ENCODE measurements around the gene OR2M3.
"Not testable (repeated sequence)": the region's sequence is repeated elsewhere in the genome, so short reads cannot be mapped to it uniquely, and the experiment has no call there.

The OR2M3 gene

GRCh38 chr1:248196965-248197364 lies at the start of gene OR2M3:
Gene OR2M3 (plus strand): TSS chr1:248197265. CDS start chr1:248203068, 5,803 bp downstream.
- in situ Hi-C loops (cut with HindIII; ENCODE audit: low sequenced_read_pairs) = no loop called here

- in situ Hi-C loops (cut with HindIII; ENCODE audit: low sequenced_read_pairs) = no loop called here
Observed at GRCh38 chr1:248152056-248152827, 44.8 kb upstream of the OR2M3 start.

- in situ Hi-C loops (cut with HindIII; ENCODE audit: low sequenced_read_pairs) = no loop called here
Observed at GRCh38 chr1:248155927-248156326, 41.1 kb upstream of the OR2M3 start.

- in situ Hi-C loops (cut with HindIII; ENCODE audit: low sequenced_read_pairs) = no loop called here
Observed at GRCh38 chr1:248158758-248159157, 38.3 kb upstream of the OR2M3 start.

- in situ Hi-C loops (cut with HindIII; ENCODE audit: low sequenced_read_pairs) = no loop called here
Observed at GRCh38 chr1:248164031-248164430, 33.0 kb upstream of the OR2M3 start.

- in situ Hi-C loops (cut with HindIII; ENCODE audit: low sequenced_read_pairs) = no loop called here
Observed at GRCh38 chr1:248165186-248165585, 31.9 kb upstream of the OR2M3 start.

GRCh38 chr1:248174521-248174920 lies 22.5 kb upstream of the OR2M3 start, which contains the start of gene OR2M2:
Gene OR2M2 (plus strand): TSS chr1:248174821. CDS start chr1:248179986, 5,165 bp downstream.
- in situ Hi-C loops (cut with HindIII; ENCODE audit: low sequenced_read_pairs) = no loop called here

GRCh38 chr1:248183996-248184395 lies 13.1 kb upstream of the OR2M3 start:
- in situ Hi-C loops (cut with HindIII; ENCODE audit: low sequenced_read_pairs) = no loop called here

- in situ Hi-C loops (cut with HindIII; ENCODE audit: low sequenced_read_pairs) = no loop called here
Observed at GRCh38 chr1:248187363-248187762, 9.7 kb upstream of the OR2M3 start.

DNA sequence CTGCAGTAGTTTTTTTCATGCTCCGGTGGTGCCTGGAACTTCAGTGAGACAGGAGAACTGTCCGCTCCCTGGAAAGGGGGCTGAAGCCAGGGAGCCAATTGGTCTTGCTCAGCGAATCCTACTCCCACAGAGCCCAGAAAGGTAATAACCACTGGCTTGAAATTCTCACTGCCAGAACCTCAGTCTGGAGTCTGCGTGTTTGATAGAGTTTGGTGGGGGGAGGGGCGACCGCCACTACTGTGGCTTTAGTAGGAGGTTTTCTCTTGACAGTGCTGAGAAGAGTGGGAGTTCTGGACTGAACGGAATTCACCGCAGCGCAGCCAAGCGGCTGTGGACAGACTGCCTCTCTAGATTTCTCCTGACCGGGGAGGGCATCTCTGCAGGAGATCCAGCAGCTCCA lies 8.0 kb upstream of the OR2M3 start:
- in situ Hi-C loops (cut with HindIII; ENCODE audit: low sequenced_read_pairs) = no loop called here

- in situ Hi-C loops (cut with HindIII; ENCODE audit: low sequenced_read_pairs) = no loop called here
Observed at GRCh38 chr1:248194117-248194516, 2.9 kb upstream of the OR2M3 start.

- in situ Hi-C loops (cut with HindIII; ENCODE audit: low sequenced_read_pairs) = no loop called here
Observed at GRCh38 chr1:248215880-248216279, 18.8 kb downstream of the OR2M3 start.

DNA sequence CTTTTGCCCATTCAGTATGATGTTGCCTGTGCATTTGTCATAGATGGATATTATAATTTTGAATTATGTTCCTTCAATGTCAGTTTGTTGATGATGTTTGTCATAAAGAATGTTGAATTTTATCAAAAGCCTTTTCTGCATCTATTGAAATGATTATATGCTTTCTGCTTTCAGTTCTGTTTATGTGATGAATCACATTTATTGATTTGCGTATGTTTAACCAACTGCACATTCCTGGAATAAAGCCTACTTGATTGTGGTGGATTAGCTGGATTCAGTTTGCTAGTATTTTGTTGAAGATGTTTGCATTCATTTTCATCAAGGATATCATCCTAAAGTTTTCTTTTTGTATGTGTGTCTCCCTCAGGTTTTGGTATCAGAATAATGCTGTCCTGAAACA lies 28.5 kb downstream of the OR2M3 start:
- in situ Hi-C loops (cut with HindIII; ENCODE audit: low sequenced_read_pairs) = no loop called here

DNA sequence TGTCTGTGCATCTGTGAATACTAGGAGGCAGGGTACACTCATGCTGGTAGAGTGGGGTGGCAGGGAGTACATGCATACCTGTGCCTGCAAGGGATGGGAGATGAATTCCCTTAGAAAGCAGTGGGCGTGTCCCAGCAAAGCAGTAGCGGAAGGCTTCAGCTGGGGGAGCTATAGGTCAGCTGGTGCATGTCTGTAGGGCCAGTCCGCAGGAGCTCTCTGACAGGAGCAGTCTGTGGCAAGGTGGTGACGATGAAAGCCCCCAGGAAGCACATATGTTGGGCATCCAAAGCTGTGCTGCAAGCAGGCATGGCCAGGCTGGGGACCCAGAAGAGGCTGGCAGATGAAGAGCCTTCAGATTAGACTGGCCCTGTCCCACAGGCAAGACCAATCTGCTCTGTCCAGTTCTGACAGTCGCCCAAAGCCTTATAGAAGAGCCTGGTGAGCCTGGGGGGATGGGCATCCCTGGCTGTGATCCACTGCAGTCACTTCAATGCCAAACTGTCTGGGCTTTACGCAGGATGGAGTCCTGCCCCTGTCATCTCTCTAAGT lies 32.4 kb downstream of the OR2M3 start:
- in situ Hi-C loops (cut with HindIII; ENCODE audit: low sequenced_read_pairs) = no loop called here

DNA sequence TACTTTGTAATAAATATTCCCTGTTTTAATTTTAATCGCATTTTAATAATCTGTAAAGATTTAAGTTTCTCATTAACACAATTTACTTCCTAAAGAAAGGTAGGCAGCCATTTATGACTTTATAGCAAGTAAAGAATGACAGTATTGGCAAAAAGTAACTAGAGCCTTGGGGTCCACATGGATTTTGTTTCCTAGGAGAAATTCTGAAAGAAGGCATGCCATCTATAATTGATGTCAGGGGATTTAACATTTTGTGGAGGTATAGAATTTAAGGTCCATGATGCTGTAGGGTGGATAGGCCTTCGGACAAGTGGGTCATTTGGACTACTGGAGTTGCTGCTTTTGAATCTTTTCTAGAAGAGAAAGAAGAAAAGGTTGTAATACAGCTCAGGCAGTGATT lies 34.1 kb downstream of the OR2M3 start, which contains the start of gene OR2M4:
Gene OR2M4, plus strand, starts transcription at position 301 of the 400 bp plus-strand sequence. CDS start 7,512 bp downstream, outside the sequence.
- in situ Hi-C loops (cut with HindIII; ENCODE audit: low sequenced_read_pairs) = no loop called here

GRCh38 chr1:248239478-248239877 lies 42.4 kb downstream of the OR2M3 start:
- in situ Hi-C loops (cut with HindIII; ENCODE audit: low sequenced_read_pairs) = no loop called here

- in situ Hi-C loops (cut with HindIII; ENCODE audit: low sequenced_read_pairs) = no loop called here
Observed at GRCh38 chr1:248243204-248243603, 46.1 kb downstream of the OR2M3 start.

DNA sequence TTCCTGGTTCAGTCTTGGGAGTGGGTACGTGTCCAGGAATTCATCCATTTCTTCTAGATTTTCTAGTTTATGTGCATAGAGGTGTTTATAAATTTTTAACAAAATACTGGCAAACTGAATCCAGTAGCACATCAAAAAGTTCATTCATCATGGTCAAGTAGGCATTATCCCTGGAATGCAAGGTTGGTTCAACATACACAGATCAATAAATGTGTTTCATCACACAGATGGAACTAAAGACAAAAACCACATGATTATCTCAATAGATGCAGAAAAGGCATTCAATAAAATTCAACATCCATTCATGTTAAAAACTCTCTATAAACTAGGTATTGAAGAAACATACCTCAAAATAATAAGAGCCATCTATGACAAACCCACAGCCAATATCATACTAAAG lies 62.2 kb downstream of the OR2M3 start:
- in situ Hi-C loops (cut with HindIII; ENCODE audit: low sequenced_read_pairs) = not testable (repeated sequence)
